CD14-positive monocyte (primary cell): ENCODE results near the gene ABHD17C. TPM values are rescaled to one million over a fixed set of nuclear protein-coding genes. Genes with fewer than 3 reads are reported as not detected.

Experiments used
- DNase-seq, 3 donors: peaks; one replicate each; pipeline ENCODE4 v3.0.0-alpha.2; 2011 to 2022
- H2AFZ ChIP-seq: 2 replicates; pipeline ENCODE4 v1.6.0; 2012; ENCODE audit warnings: mild to moderate bottlenecking, low read depth, low read length, inconsistent platforms; ENCODE audit not compliant: insufficient read depth, poor library complexity, severe bottlenecking
- H3K27ac ChIP-seq, 2 donors: 1 replicate in 1 of 2; 2 replicates in 1 of 2; pipeline ENCODE4 v1.5.1; 2012 to 2013; ENCODE audit warnings: low read length in 2 of 2, control low read depth in 1 of 2, inconsistent platforms in 1 of 2, low read depth in 1 of 2, mild to moderate bottlenecking in 1 of 2
- H3K27me3 ChIP-seq, 2 donors: one replicate each; pipeline versions ENCODE4 v1.6.0 to v1.6.1; 2011 to 2013; ENCODE audit warnings: low read length in 2 of 2; ENCODE audit not compliant: control insufficient read depth in 2 of 2, insufficient read depth in 2 of 2
- H3K36me3 ChIP-seq, 2 donors: replicated peaks in 1 of 2; 1 replicate in 1 of 2; 2 replicates in 1 of 2; pipeline versions ENCODE4 v1.5.1 to v1.6.1; 2012 to 2013; ENCODE audit warnings: low read length in 2 of 2, control low read depth in 1 of 2, inconsistent platforms in 1 of 2, mild to moderate bottlenecking in 1 of 2; ENCODE audit not compliant: insufficient read depth in 2 of 2, control insufficient read depth in 1 of 2
- H3K4me1 ChIP-seq, 2 donors: 1 replicate in 1 of 2; 2 replicates in 1 of 2; pipeline versions ENCODE4 v1.5.1 to v1.6.1; 2012 to 2013; ENCODE audit warnings: low read length in 2 of 2, control low read depth in 1 of 2, inconsistent platforms in 1 of 2, mild to moderate bottlenecking in 1 of 2, moderate library complexity in 1 of 2; ENCODE audit not compliant: insufficient read depth in 2 of 2, control insufficient read depth in 1 of 2
- H3K4me2 ChIP-seq: replicated peaks from 2 replicates; pipeline ENCODE3; 2012; ENCODE audit warnings: low read length, moderate library complexity, mild to moderate bottlenecking; ENCODE audit not compliant: poor library complexity, severe bottlenecking; ENCODE audit errors: extremely low read depth
- H3K4me3 ChIP-seq, 3 experiments: fragments of 200-600 bp in 1 of 3; sonication (generic) in 1 of 3; replicated peaks in 1 of 3; 1 replicate in 2 of 3; 2 replicates in 1 of 3; pipeline ENCODE4 v1.5.1; 2011 to 2013; ENCODE audit warnings: low read length in 3 of 3, mild to moderate bottlenecking in 3 of 3, control low read depth in 2 of 3, low read depth in 2 of 3, inconsistent platforms in 1 of 3, moderate library complexity in 1 of 3
- H3K79me2 ChIP-seq: 2 replicates; pipeline ENCODE4 v1.6.0; 2012; ENCODE audit warnings: mild to moderate bottlenecking, control low read depth, inconsistent platforms, low read length, moderate library complexity; ENCODE audit not compliant: insufficient read depth
- H3K9ac ChIP-seq: 2 replicates; pipeline ENCODE4 v1.6.0; 2017; ENCODE audit warnings: low read length, mild to moderate bottlenecking; ENCODE audit not compliant: insufficient read depth, poor library complexity, severe bottlenecking
- H3K9me3 ChIP-seq, 2 donors: replicated peaks in 1 of 2; 1 replicate in 1 of 2; 2 replicates in 1 of 2; pipeline versions ENCODE4 v1.5.1 to v1.6.1; 2012 to 2013; ENCODE audit warnings: low read length in 2 of 2, control low read depth in 1 of 2; ENCODE audit not compliant: control insufficient read depth in 1 of 2, insufficient read depth in 1 of 2
- H4K20me1 ChIP-seq: 2 replicates; pipeline ENCODE4 v1.6.0; 2012; ENCODE audit warnings: mild to moderate bottlenecking, low read length, control low read depth, moderate library complexity; ENCODE audit not compliant: insufficient read depth
- H3K27ac Mint-ChIP-seq, 7 donors: one replicate each; pipeline ENCODE4 v1.8.0; 2020; ENCODE audit warnings: mild to moderate bottlenecking in 7 of 7, mixed read lengths in 7 of 7, moderate library complexity in 6 of 7, inconsistent platforms in 2 of 7
- H3K27me3 Mint-ChIP-seq, 3 donors: one replicate each; pipeline ENCODE4 v1.8.0; 2021 to 2022; ENCODE audit warnings: low read depth in 3 of 3, mild to moderate bottlenecking in 3 of 3, mixed read lengths in 3 of 3, moderate library complexity in 3 of 3, inconsistent platforms in 1 of 3
- H3K36me3 Mint-ChIP-seq, 2 donors: one replicate each; pipeline ENCODE4 v1.8.0; 2020; ENCODE audit warnings: mixed read lengths in 2 of 2, inconsistent platforms in 1 of 2, mild to moderate bottlenecking in 1 of 2
- H3K4me1 Mint-ChIP-seq: one replicate; pipeline ENCODE4 v1.8.0; 2020; ENCODE audit warnings: mild to moderate bottlenecking, mixed read lengths
- H3K4me3 Mint-ChIP-seq, 2 donors: one replicate each; pipeline ENCODE4 v1.8.0; 2020; ENCODE audit warnings: mild to moderate bottlenecking in 2 of 2, mixed read lengths in 2 of 2, moderate library complexity in 1 of 2
- H3K9me3 Mint-ChIP-seq, 7 donors: one replicate each; pipeline ENCODE4 v1.8.0; 2020 to 2022; ENCODE audit warnings: mixed read lengths in 7 of 7, mild to moderate bottlenecking in 6 of 7, moderate library complexity in 6 of 7, inconsistent platforms in 2 of 7
- WGBS: methylation state at CpG from one replicate; pipeline ENCODE4 v1.1.5; 2013; ENCODE audit warnings: missing lambda C conversion rate; ENCODE audit not compliant: insufficient coverage; 5-methylcytosine and 5-hydroxymethylcytosine counted together
- intact Hi-C, 2 donors: fragments of 100-400 bp; cut with micrococcal nuclease; formaldehyde crosslinking; loops; one replicate each; pipeline versions ENCODE4 v1.15.0 to v1.15.1; 2023
- polyA plus RNA-seq, 3 donors: library from polyadenylated mRNA; depleted of rRNA in 1 of 3; unstranded in 2 of 3; stranded (reverse) in 1 of 3; fragments of 300-500 nt in 2 of 3; fragments of >200 nt in 1 of 3; fragmentation: Illumina TruSeq in 2 of 3; gene quantifications; 1 replicate in 2 of 3; 2 replicates in 1 of 3; pipeline ENCODE4 v1.2.3, GENCODE V29; 2012 to 2021
- TF ChIP-seq, protein P1 (sequence below): fragments of 200-600 bp; IDR thresholded peaks from one replicate; pipeline ENCODE4 v1.8.0; 2022; ENCODE audit warnings: antibody characterized with exemption, mild to moderate bottlenecking

ABHD17C gene
- polyA plus RNA-seq, 3 donors = 0.48 to 0.76 (median 0.68) TPM

GRCh38 chr15:80801891-80802680, 107.0 kb downstream of the ABHD17C start:
- H3K4me3 ChIP-seq = no peak overlapping the region
- H3K9ac ChIP-seq = no peak overlapping the region
- TF ChIP-seq, protein P1, sequence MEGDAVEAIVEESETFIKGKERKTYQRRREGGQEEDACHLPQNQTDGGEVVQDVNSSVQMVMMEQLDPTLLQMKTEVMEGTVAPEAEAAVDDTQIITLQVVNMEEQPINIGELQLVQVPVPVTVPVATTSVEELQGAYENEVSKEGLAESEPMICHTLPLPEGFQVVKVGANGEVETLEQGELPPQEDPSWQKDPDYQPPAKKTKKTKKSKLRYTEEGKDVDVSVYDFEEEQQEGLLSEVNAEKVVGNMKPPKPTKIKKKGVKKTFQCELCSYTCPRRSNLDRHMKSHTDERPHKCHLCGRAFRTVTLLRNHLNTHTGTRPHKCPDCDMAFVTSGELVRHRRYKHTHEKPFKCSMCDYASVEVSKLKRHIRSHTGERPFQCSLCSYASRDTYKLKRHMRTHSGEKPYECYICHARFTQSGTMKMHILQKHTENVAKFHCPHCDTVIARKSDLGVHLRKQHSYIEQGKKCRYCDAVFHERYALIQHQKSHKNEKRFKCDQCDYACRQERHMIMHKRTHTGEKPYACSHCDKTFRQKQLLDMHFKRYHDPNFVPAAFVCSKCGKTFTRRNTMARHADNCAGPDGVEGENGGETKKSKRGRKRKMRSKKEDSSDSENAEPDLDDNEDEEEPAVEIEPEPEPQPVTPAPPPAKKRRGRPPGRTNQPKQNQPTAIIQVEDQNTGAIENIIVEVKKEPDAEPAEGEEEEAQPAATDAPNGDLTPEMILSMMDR = no peak
- no peak overlapping the region for H2AFZ ChIP-seq
- no peaks in the 10 kb centered on the region for H3K27me3 ChIP-seq
- H3K4me2 ChIP-seq = no peak overlapping the region
- Mint-ChIP-seq H3K27me3 (peaks cover 2 to 5% (median 3%) of the 10 kb centered on the region in 3 donors), H3K4me3 (no peak overlapping the region), H3K4me1 (no peaks in the 10 kb centered on the region), H3K9me3 (no peaks in the 10 kb centered on the region), H3K36me3 (no peaks in the 10 kb centered on the region), H3K27ac (no peak overlapping the region)
- H3K4me1 ChIP-seq = no peaks in the 10 kb centered on the region
- H3K36me3 ChIP-seq = no peaks in the 10 kb centered on the region
- WGBS = 92% methylated on average over 10 of the region's 10 CpGs
- no peaks in the 10 kb centered on the region for H3K79me2 ChIP-seq
- no peak overlapping the region for H3K27ac ChIP-seq
- no peak for DNase-seq
- intact Hi-C loops = no loop called here
- H4K20me1 ChIP-seq = no peaks in the 10 kb centered on the region
- no peaks in the 10 kb centered on the region for H3K9me3 ChIP-seq

GRCh38 chr15:80803580-80804525, 108.7 kb downstream of the ABHD17C start:
- H3K27me3 ChIP-seq = no peaks in the 10 kb centered on the region
- no peaks in the 10 kb centered on the region for H3K36me3 ChIP-seq
- no peaks in the 10 kb centered on the region for H3K79me2 ChIP-seq
- Mint-ChIP-seq H3K4me1 (no peaks in the 10 kb centered on the region), H3K27me3 (peaks cover 2 to 5% (median 2%) of the 10 kb centered on the region in 3 donors), H3K4me3 (peak overlapping the region in 1 of 2 donors; percentile 53), H3K9me3 (no peaks in the 10 kb centered on the region), H3K36me3 (no peaks in the 10 kb centered on the region), H3K27ac (no peak overlapping the region)
- TF ChIP-seq, protein P1 = no peak
- no peak overlapping the region for H3K27ac ChIP-seq
- no peaks in the 10 kb centered on the region for H4K20me1 ChIP-seq
- no peak overlapping the region for H3K4me3 ChIP-seq
- DNase-seq = no peak
- H3K9ac ChIP-seq = no peak overlapping the region
- H3K4me1 ChIP-seq = no peaks in the 10 kb centered on the region
- no peak overlapping the region for H3K4me2 ChIP-seq
- WGBS = 90% methylated on average over 3 of the region's 7 CpGs
- no peaks in the 10 kb centered on the region for H3K9me3 ChIP-seq
- intact Hi-C loops = no loop called here
- H2AFZ ChIP-seq = no peak overlapping the region
